Nephron progenitor cell (in vitro differentiated cells): ENCODE data around the gene DNAAF8.

Source experiments
- DNase-seq: peaks from one replicate; pipeline ENCODE4 v3.0.0; 2021
- H3K27ac Mint-ChIP-seq: 2 replicates; pipeline ENCODE4 v1.8.0; 2021; ENCODE audit warnings: mild to moderate bottlenecking, moderate library complexity, mixed read lengths
- H3K27me3 Mint-ChIP-seq: 2 replicates; pipeline ENCODE4 v1.8.0; 2021; ENCODE audit warnings: mild to moderate bottlenecking, low read depth, mixed read lengths; ENCODE audit not compliant: poor library complexity
- H3K36me3 Mint-ChIP-seq: 2 replicates; pipeline ENCODE4 v1.8.0; 2021; ENCODE audit warnings: low read depth, mixed read lengths
- H3K4me1 Mint-ChIP-seq: 2 replicates; pipeline ENCODE4 v1.8.0; 2021; ENCODE audit warnings: mixed read lengths
- H3K4me3 Mint-ChIP-seq: 2 replicates; pipeline ENCODE4 v1.8.0; 2021; ENCODE audit warnings: mild to moderate bottlenecking, moderate library complexity, mixed read lengths
- H3K9me3 Mint-ChIP-seq: 2 replicates; pipeline ENCODE4 v1.8.0; 2021; ENCODE audit warnings: mild to moderate bottlenecking, moderate library complexity, mixed read lengths
- TF ChIP-seq, protein P1 (sequence below): fragments of 200-600 bp; sonication (generic); IDR thresholded peaks from 2 replicates; pipeline ENCODE4 v1.5.0; 2021; ENCODE audit warnings: antibody characterized with exemption

The DNAAF8 gene

GRCh38 chr16:4687416-4687815 lies 46.9 kb upstream of the DNAAF8 start:
- H3K27ac Mint-ChIP-seq, result peak overlapping the region; percentile 68
- DNase-seq, result no peak
- no peaks in the 10 kb centered on the region for H3K27me3 Mint-ChIP-seq
- H3K36me3 Mint-ChIP-seq, result peaks cover 8% of the 10 kb centered on the region
- no peak overlapping the region for H3K4me3 Mint-ChIP-seq
- TF ChIP-seq, protein P1, sequence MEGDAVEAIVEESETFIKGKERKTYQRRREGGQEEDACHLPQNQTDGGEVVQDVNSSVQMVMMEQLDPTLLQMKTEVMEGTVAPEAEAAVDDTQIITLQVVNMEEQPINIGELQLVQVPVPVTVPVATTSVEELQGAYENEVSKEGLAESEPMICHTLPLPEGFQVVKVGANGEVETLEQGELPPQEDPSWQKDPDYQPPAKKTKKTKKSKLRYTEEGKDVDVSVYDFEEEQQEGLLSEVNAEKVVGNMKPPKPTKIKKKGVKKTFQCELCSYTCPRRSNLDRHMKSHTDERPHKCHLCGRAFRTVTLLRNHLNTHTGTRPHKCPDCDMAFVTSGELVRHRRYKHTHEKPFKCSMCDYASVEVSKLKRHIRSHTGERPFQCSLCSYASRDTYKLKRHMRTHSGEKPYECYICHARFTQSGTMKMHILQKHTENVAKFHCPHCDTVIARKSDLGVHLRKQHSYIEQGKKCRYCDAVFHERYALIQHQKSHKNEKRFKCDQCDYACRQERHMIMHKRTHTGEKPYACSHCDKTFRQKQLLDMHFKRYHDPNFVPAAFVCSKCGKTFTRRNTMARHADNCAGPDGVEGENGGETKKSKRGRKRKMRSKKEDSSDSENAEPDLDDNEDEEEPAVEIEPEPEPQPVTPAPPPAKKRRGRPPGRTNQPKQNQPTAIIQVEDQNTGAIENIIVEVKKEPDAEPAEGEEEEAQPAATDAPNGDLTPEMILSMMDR, result no peak
- no peaks in the 10 kb centered on the region for H3K9me3 Mint-ChIP-seq
- H3K4me1 Mint-ChIP-seq, result peaks cover 15% of the 10 kb centered on the region

DNA sequence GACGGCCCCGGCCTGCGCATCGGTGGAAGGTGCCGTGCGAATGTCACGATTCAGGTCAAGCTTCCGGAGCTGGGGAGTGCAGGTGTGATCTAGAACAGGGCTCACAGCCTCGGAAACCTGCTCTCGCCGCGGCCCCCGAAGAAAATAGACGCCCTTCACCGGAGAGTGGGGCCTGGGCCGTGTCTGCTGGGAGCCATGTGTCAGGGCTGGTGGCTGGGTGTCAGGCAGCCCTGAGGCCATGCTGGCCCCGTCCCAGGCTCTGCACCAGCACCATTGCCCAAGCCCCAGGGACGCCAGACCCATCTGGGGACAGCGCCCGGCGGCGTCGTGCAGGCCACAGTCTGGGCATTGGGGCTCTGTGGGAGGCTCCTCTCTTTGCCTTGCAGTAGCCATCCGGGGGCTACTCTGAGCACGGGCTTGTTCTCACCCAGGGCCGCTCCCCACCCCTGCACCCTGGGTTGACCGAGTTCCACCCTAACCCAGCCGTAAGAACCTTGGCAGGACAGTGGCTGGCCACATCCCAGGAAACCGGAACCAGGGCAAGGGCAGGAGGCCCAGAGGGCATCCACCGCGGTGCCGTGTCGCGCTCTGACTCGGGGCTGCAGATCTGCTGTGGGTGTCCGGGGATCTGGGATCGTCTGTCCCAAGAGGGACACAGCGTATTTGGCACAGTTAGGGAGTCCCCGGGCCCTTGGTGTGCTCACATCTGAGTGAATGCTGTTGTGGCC lies 46.2 kb upstream of the DNAAF8 start:
- Mint-ChIP-seq H3K27me3 (no peaks in the 10 kb centered on the region), H3K4me1 (peaks cover 15% of the 10 kb centered on the region), H3K4me3 (no peak overlapping the region), H3K27ac (peak overlapping the region; percentile 90), H3K36me3 (peaks cover 8% of the 10 kb centered on the region), H3K9me3 (no peaks in the 10 kb centered on the region)
- DNase-seq, result no peak
- TF ChIP-seq, protein P1, result no peak

- no peaks in the 10 kb centered on the region for H3K9me3 Mint-ChIP-seq
- no peak for DNase-seq
- H3K36me3 Mint-ChIP-seq, result peaks cover 8% of the 10 kb centered on the region
- no peak overlapping the region for H3K4me3 Mint-ChIP-seq
- peaks cover 13% of the 10 kb centered on the region for H3K4me1 Mint-ChIP-seq
- TF ChIP-seq, protein P1, result no peak
- no peak overlapping the region for H3K27ac Mint-ChIP-seq
- H3K27me3 Mint-ChIP-seq, result no peaks in the 10 kb centered on the region
These were observed 45.7 kb upstream of the DNAAF8 start for GRCh38 chr16:4688674-4689045.

GRCh38 chr16:4689091-4689671 lies 45.2 kb upstream of the DNAAF8 start:
- TF ChIP-seq, protein P1, result no peak

DNA sequence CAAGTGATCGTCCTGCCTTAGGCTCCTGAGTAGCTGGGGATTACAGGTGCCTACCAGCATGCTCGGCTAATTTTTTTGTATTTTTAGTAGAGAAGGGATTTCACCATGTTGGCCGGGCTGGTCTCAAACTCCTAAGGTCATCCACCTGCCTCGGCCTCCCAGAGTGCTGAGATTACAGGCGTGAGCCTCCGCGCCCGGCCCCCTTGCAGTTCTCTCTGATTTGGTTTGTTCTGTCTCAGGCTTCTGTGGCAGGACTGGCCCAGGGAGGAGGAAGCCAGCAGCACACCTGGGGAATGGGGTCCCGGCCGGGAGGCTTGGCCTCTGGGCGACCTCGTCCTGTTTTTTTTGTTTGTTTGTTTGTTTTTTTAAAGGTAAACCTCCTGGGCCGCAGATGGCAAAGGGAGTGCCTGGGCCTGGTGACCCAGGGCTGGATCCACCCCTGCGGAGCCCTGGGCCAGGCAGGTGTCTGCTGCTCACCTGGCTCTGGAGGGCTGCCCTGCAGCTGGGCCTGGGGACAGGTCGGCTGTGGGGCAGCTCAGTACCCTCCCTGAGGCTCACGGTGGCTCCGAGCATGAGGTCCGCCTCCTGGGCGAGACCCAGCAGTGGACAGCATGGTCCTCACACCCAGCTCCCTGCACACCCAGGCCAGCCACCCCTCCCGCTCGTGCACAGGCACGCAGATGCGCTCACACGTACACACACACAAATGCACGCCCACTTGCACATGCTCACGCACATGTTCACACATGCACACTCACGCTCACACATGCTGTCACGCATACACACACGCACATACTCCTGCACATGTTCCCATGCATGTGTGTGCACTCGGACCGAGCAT lies 44.3 kb upstream of the DNAAF8 start:
- no peaks in the 10 kb centered on the region for H3K9me3 Mint-ChIP-seq
- TF ChIP-seq, protein P1, result no peak

More at GRCh38 chr16:4689091-4689671, 45.2 kb upstream of the DNAAF8 start:
- DNase-seq, result no peak
- Mint-ChIP-seq H3K9me3 (no peaks in the 10 kb centered on the region), H3K27ac (no peak overlapping the region), H3K36me3 (peaks cover 8% of the 10 kb centered on the region), H3K27me3 (no peaks in the 10 kb centered on the region), H3K4me3 (no peak overlapping the region), H3K4me1 (peaks cover 13% of the 10 kb centered on the region)

More for the DNA sequence above, 44.3 kb upstream of the DNAAF8 start:
- H3K4me1 Mint-ChIP-seq, result peaks cover 21% of the 10 kb centered on the region
- no peak overlapping the region for H3K4me3 Mint-ChIP-seq
- no peaks in the 10 kb centered on the region for H3K27me3 Mint-ChIP-seq
- H3K27ac Mint-ChIP-seq, result peak overlapping the region; percentile 72
- no peak for DNase-seq
- peaks cover 5% of the 10 kb centered on the region for H3K36me3 Mint-ChIP-seq
